Measurements from ENCODE around the gene ZNF394.
"Not testable (repeated sequence)": the region's sequence is repeated elsewhere in the genome, so short reads cannot be mapped to it uniquely, and the experiment has no call there.

DNA sequence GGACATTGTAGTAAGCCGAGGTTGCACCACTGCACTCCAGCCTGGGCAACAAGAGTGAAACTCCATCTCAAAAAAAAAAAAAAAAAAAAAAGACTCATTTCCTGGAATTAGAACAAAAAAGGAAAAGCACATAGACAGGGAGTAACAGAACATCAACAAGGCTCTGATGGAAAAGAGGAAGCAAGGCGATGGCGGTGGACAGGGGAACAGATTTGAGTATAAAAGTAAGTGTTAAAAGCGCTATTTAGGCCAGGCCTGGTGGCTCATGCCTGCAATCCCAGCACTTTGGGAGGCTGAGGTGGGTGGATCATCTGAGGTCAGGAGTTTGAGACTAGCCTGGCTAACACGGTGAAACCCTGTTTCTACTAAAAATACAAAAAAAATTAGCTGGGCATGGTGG is 45.2 kb upstream of the ZNF394 start:
- TF ChIP-seq, protein P1, sequence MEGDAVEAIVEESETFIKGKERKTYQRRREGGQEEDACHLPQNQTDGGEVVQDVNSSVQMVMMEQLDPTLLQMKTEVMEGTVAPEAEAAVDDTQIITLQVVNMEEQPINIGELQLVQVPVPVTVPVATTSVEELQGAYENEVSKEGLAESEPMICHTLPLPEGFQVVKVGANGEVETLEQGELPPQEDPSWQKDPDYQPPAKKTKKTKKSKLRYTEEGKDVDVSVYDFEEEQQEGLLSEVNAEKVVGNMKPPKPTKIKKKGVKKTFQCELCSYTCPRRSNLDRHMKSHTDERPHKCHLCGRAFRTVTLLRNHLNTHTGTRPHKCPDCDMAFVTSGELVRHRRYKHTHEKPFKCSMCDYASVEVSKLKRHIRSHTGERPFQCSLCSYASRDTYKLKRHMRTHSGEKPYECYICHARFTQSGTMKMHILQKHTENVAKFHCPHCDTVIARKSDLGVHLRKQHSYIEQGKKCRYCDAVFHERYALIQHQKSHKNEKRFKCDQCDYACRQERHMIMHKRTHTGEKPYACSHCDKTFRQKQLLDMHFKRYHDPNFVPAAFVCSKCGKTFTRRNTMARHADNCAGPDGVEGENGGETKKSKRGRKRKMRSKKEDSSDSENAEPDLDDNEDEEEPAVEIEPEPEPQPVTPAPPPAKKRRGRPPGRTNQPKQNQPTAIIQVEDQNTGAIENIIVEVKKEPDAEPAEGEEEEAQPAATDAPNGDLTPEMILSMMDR (IDR thresholded peaks at IDR 0.05) = not testable (repeated sequence)
- TF ChIP-seq EP300 (IDR thresholded peaks at IDR 0.05) = not testable (repeated sequence)

All from ovary (tissue), 3 donors.